Neural crest cell (in vitro differentiated cells): Measurements from ENCODE around the gene PHC1. TPM values are rescaled to one million over a fixed set of nuclear protein-coding genes. Genes with fewer than 3 reads are reported as not detected.

ENCODE experiments used
- DNase-seq: peaks from one replicate; pipeline ENCODE4 v3.0.0; 2021; ENCODE audit warnings: low read depth, mixed read lengths, low spot score
- H3K27ac Mint-ChIP-seq: one replicate; pipeline ENCODE4 v1.8.0; 2021; ENCODE audit warnings: mild to moderate bottlenecking, mixed read lengths; ENCODE audit not compliant: unreplicated experiment
- H3K27me3 Mint-ChIP-seq: 2 replicates; pipeline ENCODE4 v1.8.0; 2021; ENCODE audit warnings: low read depth, mild to moderate bottlenecking, mixed read lengths
- H3K36me3 Mint-ChIP-seq: 2 replicates; pipeline ENCODE4 v1.8.0; 2021; ENCODE audit warnings: low read depth, mild to moderate bottlenecking, mixed read lengths
- H3K4me1 Mint-ChIP-seq: 2 replicates; pipeline ENCODE4 v1.8.0; 2021; ENCODE audit warnings: mixed read lengths
- H3K4me3 Mint-ChIP-seq: one replicate; pipeline ENCODE4 v1.8.0; 2021; ENCODE audit warnings: mild to moderate bottlenecking, mixed read lengths
- H3K9me3 Mint-ChIP-seq: 2 replicates; pipeline ENCODE4 v1.8.0; 2021; ENCODE audit warnings: mixed read lengths
- CTCF ChIP-seq: fragments of 200-600 bp; sonication (generic); conservative IDR thresholded peaks from 2 replicates; pipeline ENCODE4 v1.5.0; 2021; ENCODE audit warnings: antibody characterized with exemption, mild to moderate bottlenecking
- total RNA-seq: library from RNA; stranded (reverse); gene quantifications from 2 replicates; pipeline ENCODE4 v1.2.1, GENCODE V29; 2021

Gene PHC1
- total RNA-seq, 1 donor from 2014 or later = 108 TPM

DNA sequence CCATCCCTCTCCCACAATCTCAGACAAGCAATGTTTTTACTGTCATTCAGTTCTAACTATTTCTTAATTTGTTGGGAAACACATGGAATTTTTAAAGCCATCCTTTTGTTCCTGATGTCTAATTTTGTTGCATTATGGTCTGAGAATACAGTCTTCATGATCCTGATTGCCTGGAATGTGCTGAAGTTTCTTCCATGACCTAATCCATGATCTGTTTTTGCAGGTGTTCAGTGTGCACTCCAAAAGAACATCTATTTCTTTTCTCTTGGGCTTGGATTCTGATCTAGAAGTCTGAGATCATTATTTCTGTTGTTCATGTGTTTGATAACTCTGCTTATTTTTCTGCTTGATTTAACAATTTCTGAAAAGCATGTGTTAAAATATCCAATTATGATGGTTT, 43.2 kb upstream of the PHC1 start:
- H3K9me3 Mint-ChIP-seq = no peaks in the 10 kb centered on the region
- no peak for DNase-seq
- H3K36me3 Mint-ChIP-seq = no peaks in the 10 kb centered on the region
- no peak for TF ChIP-seq CTCF
- H3K4me1 Mint-ChIP-seq = no peaks in the 10 kb centered on the region
- H3K27ac Mint-ChIP-seq = no peak overlapping the region
- no peaks in the 10 kb centered on the region for H3K27me3 Mint-ChIP-seq
- no peak overlapping the region for H3K4me3 Mint-ChIP-seq

DNA sequence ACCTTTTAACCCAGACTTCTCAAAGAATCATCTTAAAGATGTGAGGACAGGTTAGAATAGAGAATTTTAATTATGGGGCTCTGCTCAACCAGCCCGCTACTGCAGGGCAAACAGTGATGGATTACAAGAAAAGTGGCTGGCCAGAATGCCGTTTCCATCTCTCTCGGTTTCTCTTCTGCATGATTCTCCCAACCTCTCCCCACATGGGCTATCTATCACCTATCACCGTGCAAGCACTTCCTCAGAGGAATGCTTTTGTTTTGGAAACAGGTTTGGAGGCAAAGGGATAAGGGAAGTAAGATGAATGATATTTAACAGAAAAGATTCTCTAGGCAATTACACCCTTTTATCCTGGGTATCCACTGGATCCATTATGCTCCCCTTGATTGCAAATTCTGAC, 37.4 kb upstream of the PHC1 start:
- Mint-ChIP-seq H3K4me1 (no peaks in the 10 kb centered on the region), H3K27ac (no peak overlapping the region), H3K27me3 (peaks cover under 1% of the 10 kb centered on the region), H3K9me3 (no peaks in the 10 kb centered on the region), H3K36me3 (no peaks in the 10 kb centered on the region), H3K4me3 (no peak overlapping the region)
- DNase-seq = no peak
- TF ChIP-seq CTCF = no peak

GRCh38 chr12:8886502-8887284, 27.6 kb upstream of the PHC1 start:
- no peak for TF ChIP-seq CTCF
- H3K27ac Mint-ChIP-seq = no peak overlapping the region
- DNase-seq = no peak
- peaks cover 7% of the 10 kb centered on the region for H3K4me1 Mint-ChIP-seq
- H3K36me3 Mint-ChIP-seq = no peaks in the 10 kb centered on the region
- H3K27me3 Mint-ChIP-seq = peaks cover 3% of the 10 kb centered on the region
- no peaks in the 10 kb centered on the region for H3K9me3 Mint-ChIP-seq
- H3K4me3 Mint-ChIP-seq = no peak overlapping the region

DNA sequence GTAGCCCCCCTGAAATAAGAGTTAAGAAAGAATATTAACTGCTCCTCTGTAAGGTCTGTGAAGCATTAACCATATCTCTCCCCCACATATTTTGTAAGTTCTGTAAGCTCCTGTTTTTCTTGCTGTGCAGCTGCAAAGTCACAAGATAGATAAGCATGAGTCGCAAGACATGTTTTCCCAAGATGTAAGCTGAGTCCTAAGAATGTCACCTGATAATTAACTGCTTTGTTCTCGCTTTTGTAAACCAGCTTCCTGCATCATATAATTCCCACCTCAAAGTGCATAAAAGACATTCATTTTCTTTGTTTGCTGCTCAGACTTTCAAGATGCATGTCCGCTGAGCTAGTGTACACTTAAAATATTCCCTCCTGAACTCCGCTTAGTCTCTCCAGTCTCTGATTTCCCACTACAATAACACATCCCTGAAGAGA, 27.0 kb upstream of the PHC1 start:
- no peak for TF ChIP-seq CTCF

DNA sequence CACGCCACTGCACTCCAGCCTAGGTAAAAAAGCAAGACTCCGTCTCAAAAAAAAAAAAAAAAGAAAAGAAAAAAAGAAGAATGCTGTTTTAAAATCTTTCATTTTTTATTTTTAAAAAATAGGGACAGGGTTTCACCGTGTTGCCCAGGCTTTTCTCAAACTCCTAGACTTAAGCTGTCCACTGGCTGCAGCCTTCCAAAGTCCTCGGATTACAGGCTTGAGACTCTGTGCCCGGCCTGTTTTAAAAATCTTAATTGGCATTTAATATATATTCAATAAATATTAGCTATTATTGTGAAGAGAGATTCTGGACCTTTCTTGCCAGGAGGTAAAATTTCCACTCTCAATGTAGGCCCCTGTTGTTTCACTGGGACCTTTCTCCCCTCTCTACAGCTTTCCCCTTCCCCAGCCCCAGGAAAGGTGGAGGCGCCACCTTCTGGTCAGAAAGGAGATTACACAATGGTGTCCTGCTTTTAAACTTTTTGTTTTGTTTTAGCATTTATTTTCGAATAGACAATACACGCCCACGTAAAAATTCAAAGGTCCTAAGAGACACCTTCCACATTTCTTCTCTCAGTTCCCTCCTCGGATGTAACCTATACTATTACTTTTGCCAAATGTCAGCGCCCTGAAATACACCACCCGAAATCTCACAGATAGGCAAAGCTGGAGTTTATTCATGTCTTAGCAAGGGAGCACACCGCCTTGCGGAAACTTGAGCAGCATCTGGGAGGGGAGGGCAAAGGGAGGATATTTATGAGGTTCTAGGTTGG, 23.8 kb upstream of the PHC1 start:
- H3K9me3 Mint-ChIP-seq = no peaks in the 10 kb centered on the region
- peak; percentile 100 for TF ChIP-seq CTCF

More for the DNA sequence above, 27.0 kb upstream of the PHC1 start:
- no peaks in the 10 kb centered on the region for H3K36me3 Mint-ChIP-seq
- H3K4me1 Mint-ChIP-seq = peaks cover 7% of the 10 kb centered on the region
- H3K4me3 Mint-ChIP-seq = no peak overlapping the region
- no peak overlapping the region for H3K27ac Mint-ChIP-seq
- DNase-seq = no peak
- H3K27me3 Mint-ChIP-seq = no peaks in the 10 kb centered on the region
- no peaks in the 10 kb centered on the region for H3K9me3 Mint-ChIP-seq

More for the DNA sequence above, 23.8 kb upstream of the PHC1 start:
- no peaks in the 10 kb centered on the region for H3K36me3 Mint-ChIP-seq
- peaks cover 7% of the 10 kb centered on the region for H3K4me1 Mint-ChIP-seq
- no peaks in the 10 kb centered on the region for H3K27me3 Mint-ChIP-seq
- peak overlapping the region; percentile 87 for H3K4me3 Mint-ChIP-seq
- peak overlapping the region; percentile 68 for H3K27ac Mint-ChIP-seq
- DNase-seq = peak; percentile 76
